ENCODE results near the gene ST6GALNAC3.

DNA sequence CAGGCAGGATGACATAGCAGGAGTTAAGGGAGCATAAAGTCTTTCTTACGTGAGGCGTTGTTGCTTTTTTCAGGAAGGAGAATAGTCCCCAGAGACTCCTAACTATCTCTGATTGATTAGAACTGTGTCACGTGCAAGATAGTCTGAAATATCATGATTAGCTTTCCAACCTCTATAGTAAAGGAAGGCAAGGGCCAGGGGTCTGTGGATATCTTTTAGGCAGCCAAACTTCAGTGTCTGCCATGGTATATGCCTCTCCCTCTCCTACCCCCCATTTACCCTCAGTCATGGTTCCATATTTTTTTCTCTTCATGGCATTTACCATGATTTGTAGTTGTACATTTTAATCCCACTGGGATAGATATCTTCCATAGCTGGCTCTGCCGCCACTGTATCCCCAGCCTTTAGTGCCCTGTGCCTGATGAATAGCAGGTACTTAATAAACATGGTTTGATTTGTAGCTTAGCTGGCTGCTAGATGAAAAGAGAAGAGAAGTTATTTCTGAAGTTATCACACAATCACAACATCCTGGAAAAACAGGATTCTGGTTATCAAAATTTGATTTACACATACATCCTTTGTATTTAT, 474.1 kb downstream of the ST6GALNAC3 start:
- TF ChIP-seq SUZ12 (IDR thresholded peaks at IDR 0.05) (no peak), HDGF (IDR thresholded peaks at IDR 0.05; ENCODE audit: borderline replicate concordance) (no peak), BHLHE40 (IDR thresholded peaks at IDR 0.05; ENCODE audit: borderline replicate concordance) (no peak), FOXM1 (IDR thresholded peaks at IDR 0.05; ENCODE audit: borderline replicate concordance) (no peak), SP1 (IDR thresholded peaks at IDR 0.05) (no peak), NFRKB (IDR thresholded peaks at IDR 0.05) (no peak), TARDBP (IDR thresholded peaks at IDR 0.05) (no peak), L3MBTL2 (conservative IDR thresholded peaks at IDR 0.05) (no peak), FOXA1 (IDR thresholded peaks at IDR 0.05) (no peak)

Measured in HEK293T (cell line).